GM23248 (cell line): ENCODE results near the gene PLCB1.

Source experiments
- EZH2 ChIP-seq: fragments of 200-600 bp; sonication (generic); IDR thresholded peaks from 2 replicates; pipeline ENCODE4 v1.6.1; 2018; ENCODE audit warnings: antibody characterized with exemption, mild to moderate bottlenecking; ENCODE audit not compliant: insufficient read depth, poor library complexity, severe bottlenecking
- EZH2phosphoT487 ChIP-seq: fragments of 200-600 bp; sonication (generic); IDR thresholded peaks from 2 replicates; pipeline ENCODE4 v1.6.1; 2018; ENCODE audit warnings: antibody characterized with exemption, moderate library complexity, mild to moderate bottlenecking, low read depth; ENCODE audit not compliant: insufficient read depth

GRCh38 chr20:8432435-8433148 is 300.5 kb downstream of the PLCB1 start:
- TF ChIP-seq EZH2phosphoT487 (no peak), EZH2 (no peak)
